Measurements from ENCODE around the gene KIAA0319L.

DNA sequence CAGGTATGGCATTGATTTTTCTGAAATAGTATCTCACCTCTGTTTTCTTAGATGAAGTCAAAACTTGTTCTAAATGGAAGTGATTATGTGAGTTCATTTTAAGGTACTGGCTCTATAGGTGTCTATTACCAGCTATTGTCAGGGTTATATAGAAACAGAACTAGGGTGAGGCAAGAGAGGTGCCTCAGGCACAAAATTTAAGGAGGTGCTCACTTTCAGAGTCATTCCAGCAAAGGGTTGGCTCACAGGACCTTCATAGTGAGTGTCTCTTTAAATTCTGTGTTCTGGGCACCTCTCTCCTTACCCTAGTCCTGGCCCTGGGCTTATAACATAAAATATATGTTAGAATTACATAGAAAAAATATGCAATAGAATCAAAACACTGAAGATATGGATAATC, 49.3 kb downstream of the KIAA0319L start:
- TF ChIP-seq REST (IDR thresholded peaks at IDR 0.05; ENCODE audit: unreplicated experiment) = no peak
- TF ChIP-seq, protein P1, sequence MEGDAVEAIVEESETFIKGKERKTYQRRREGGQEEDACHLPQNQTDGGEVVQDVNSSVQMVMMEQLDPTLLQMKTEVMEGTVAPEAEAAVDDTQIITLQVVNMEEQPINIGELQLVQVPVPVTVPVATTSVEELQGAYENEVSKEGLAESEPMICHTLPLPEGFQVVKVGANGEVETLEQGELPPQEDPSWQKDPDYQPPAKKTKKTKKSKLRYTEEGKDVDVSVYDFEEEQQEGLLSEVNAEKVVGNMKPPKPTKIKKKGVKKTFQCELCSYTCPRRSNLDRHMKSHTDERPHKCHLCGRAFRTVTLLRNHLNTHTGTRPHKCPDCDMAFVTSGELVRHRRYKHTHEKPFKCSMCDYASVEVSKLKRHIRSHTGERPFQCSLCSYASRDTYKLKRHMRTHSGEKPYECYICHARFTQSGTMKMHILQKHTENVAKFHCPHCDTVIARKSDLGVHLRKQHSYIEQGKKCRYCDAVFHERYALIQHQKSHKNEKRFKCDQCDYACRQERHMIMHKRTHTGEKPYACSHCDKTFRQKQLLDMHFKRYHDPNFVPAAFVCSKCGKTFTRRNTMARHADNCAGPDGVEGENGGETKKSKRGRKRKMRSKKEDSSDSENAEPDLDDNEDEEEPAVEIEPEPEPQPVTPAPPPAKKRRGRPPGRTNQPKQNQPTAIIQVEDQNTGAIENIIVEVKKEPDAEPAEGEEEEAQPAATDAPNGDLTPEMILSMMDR (conservative IDR thresholded peaks at IDR 0.05; ENCODE audit: low read depth in 2 of 2) = no peak

All from GM23338 (cell line).